Fibroblast of pulmonary artery (primary cell): ENCODE data around the gene CENPA.
"Not testable (repeated sequence)": the region's sequence is repeated elsewhere in the genome, so short reads cannot be mapped to it uniquely, and the experiment has no call there.

Experiments used
- DNase-seq: peaks from one replicate; pipeline ENCODE4 v3.0.0-alpha.2; 2010; ENCODE audit warnings: low read depth
- H3K4me3 ChIP-seq: replicated peaks from 2 replicates; pipeline ENCODE4 v1.5.1; 2011; ENCODE audit warnings: low read depth, mild to moderate bottlenecking, control low read depth, low read length, moderate library complexity
- CTCF ChIP-seq: IDR thresholded peaks from 2 replicates; pipeline ENCODE4 v1.5.1; 2011; ENCODE audit warnings: mild to moderate bottlenecking, control low read depth, low read length, inconsistent platforms; ENCODE audit errors: missing control alignments

CENPA gene

DNA sequence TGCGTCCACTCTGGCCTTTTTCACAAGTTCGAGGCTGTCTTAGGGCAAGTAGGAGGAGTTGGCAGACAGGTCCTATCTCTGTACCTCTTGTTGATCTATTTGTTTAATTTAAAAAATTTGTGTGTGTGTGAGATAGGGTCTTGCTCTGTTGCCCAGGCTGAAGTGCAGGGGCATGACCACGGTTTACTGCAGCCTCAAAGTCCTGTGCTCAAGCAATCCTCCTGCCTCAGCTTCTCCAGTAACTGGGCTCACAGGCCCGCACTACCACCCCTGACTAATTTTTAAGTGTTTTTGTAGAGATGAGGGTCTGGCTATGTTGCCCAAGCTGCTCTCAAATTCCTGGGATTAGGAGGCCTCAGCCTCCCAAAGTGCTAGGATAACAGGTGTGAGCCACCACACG is 26.0 kb upstream of the CENPA start:
- TF ChIP-seq CTCF, result no peak
- H3K4me3 ChIP-seq, result no peak overlapping the region
- no peak for DNase-seq

DNA sequence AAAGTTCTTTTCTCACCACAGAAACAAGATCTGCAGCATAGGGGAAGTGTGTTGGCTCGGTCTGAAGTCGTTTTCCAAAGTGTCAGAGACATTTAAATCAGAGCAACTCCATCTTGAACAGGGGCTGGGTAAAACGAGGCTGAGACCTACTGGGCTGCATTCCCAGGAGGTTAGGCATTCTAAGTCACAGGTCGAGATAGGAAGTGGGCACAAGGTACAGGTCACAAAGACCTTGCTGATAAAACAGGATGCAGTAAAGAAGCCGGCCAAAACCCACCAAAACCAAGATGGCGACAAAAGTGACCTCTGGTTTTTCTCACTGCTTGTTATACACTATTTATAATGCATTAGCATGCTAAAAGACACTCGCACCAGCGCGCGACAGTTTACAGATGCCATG is 24.9 kb upstream of the CENPA start:
- DNase-seq, H3K4me3 ChIP-seq: not testable (repeated sequence)

GRCh38 chr2:26763019-26763418 is 22.8 kb upstream of the CENPA start:
- no peak for TF ChIP-seq CTCF
- no peak for DNase-seq
- H3K4me3 ChIP-seq, result no peak overlapping the region

DNA sequence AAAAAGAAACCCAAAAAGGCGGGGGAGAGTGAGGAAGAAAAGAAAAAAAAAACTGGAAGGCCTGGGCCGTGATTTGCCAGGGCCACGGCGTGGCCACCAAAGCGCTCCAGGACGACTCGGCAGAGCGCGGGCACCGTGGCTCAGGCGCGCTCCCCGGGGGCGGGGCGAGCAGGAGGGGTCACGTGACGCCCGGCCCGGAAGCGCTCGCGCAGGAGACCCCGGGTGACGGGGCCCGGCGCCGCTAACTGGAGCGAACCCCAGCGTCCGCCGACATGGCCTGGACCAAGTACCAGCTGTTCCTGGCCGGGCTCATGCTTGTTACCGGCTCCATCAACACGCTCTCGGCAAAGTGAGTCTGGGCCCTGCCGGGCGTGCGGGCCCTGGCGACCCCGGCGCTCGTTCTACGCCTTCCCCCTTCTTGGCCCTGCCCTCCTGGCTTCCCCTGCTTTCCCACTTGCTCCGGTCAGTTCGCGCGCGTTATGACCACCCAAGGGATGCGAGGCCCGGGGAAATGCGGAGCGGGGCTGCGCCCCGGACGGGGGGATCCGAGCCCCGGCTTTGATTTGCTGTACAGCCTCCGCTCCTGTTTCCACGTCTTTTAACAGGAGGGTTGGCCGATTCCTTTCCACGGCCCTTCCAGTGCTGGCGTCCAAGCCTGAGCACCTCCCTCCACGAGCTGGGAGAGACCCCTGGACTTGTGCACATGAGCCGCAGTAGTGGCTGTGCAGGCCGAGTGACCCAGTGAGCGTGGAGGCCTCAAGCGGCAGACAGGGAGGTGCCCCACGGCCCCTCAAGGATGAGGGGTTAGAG is 21.6 kb upstream of the CENPA start, which contains the start of gene SLC35F6:
Gene SLC35F6, plus strand, starts transcription at position 207 of the 810 bp plus-strand sequence. Its CDS starts 66 bp downstream, at position 273.
- H3K4me3 ChIP-seq, result peak within 1 kb of the TSS; percentile 90
- peak; percentile 79 for DNase-seq
- TF ChIP-seq CTCF, result no peak

GRCh38 chr2:26764906-26765305 is 20.9 kb upstream of the CENPA start:
- peak overlapping the region; percentile 90 for H3K4me3 ChIP-seq
- no peak for TF ChIP-seq CTCF
- DNase-seq, result no peak

- no peak for TF ChIP-seq CTCF
- peak overlapping the region; percentile 90 for H3K4me3 ChIP-seq
- DNase-seq, result no peak
These were observed 20.2 kb upstream of the CENPA start for GRCh38 chr2:26765475-26766200.

GRCh38 chr2:26767129-26767528 is 18.7 kb upstream of the CENPA start:
- no peak for TF ChIP-seq CTCF
- DNase-seq, result no peak
- no peak overlapping the region for H3K4me3 ChIP-seq
